NCI-H82 treated with DMSO at 0.1 percent for 48 hours (cell line): ENCODE results near the gene SERP2.

ENCODE experiments used
- DNase-seq: peaks from one replicate; lab custom pipeline; 2025; ENCODE audit not compliant: unreplicated experiment; lab: John Stamatoyannopoulos, UW

SERP2 gene

DNA sequence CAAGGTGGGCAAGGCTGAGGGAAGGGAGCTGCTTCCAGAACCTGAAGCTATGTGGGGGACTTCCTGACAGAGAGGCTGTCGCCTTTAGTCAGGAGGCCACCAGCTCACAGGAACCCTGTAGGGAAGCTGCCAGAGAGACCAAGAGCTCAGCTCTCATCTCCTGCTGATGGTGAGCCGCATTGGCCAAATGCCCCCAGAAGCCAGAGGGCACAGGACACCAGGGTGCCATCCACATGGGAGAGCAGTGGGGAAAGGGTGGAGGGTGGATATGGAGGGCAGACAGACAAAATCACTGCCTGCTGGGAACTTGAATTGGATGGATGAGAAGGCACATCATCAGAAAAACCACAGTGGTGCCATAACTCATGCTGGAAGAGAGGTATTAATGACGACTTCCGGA lies 36.0 kb downstream of the SERP2 start:
- no peak for DNase-seq

DNA sequence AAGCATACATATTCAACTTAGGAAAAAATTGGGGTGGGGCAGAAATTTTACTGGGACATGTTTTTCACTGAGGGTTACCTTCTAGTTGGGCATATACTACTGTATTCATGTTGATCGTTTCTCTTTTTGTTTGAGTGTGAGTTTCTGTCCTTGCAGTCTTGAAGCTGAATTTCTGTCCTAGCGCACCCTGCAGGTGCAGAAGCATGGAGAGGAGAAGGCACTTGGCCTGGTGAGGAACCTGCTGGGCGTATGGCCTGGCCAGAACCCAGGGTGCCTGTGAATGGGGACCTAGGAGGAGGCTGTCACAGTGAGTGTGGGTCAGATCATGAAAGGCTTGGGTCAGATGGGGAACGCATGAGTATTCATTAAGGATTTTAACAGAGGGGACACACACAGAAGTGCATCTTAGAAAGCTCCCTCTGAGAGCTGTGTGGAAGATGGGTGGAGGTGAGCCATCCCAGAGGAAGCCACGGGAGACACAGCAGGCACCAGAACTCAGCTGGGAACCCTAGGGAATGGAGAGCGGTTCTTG lies 36.8 kb downstream of the SERP2 start:
- DNase-seq: no peak

DNA sequence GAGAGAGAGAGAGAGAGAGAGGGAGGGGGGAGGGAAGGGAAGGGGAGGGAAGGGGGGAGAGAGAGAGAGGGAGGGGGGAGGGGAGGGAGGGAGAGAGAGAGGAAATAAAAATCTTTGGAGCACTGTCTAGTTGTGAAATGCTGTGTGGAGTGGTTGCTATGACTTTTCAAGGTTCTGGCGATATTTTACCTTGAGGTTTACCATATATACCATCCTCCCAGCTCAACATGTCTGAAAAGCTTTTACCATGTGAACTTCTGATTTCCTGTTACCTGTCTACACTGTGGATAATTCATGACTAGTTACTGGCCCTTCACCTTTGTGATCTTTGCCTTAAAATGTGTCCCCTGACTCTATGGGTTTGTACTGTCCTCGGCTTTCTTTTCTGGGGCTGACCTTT lies 38.2 kb downstream of the SERP2 start:
- DNase-seq: no peak

DNA sequence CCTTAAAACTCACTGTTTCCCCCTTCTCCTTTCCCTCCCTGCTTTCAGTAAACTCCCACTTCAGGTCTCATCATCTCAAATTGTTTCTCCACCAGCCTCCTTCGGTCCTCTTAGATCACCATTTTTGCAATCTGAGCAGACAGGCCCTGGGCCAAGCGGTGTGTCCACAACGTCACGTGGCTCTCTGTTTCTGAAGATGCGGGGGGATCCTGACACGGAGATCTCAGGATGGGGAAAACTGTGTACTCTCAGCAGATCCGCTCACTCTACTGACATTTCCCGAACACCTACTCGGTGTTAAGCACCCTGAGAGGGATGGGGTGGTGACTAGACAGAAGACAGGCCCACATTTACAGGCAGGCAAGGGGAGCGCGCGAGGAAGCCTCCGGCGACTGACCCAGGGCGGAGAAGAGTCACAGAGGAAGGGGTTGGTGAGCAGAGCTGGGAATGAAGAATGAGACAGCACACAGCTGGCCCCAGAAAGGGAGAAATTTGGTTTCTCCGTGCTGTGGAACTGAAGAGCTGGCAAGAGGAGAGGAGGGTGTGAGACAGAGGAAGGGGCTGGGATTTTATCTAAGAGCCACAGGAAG lies 38.8 kb downstream of the SERP2 start:
- DNase-seq: no peak

DNA sequence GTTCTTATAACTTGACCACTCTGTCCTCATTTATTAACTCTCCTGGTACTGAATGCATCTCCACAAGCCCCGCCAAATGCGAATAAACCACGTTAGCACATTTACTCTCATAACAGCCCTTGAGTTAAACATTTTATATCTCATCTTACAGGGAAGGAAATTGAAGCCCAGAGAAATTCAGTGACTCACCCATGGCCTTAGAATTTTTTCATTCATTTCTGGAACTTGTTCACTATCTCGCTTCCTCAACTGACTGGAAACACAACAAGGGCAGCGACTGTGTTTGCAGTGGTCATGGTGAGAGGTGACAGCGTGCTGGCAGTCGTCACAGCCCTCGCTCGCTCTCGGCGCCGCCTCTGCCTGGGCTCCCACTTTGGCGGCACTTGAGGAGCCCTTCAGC lies 39.5 kb downstream of the SERP2 start:
- no peak for DNase-seq

DNA sequence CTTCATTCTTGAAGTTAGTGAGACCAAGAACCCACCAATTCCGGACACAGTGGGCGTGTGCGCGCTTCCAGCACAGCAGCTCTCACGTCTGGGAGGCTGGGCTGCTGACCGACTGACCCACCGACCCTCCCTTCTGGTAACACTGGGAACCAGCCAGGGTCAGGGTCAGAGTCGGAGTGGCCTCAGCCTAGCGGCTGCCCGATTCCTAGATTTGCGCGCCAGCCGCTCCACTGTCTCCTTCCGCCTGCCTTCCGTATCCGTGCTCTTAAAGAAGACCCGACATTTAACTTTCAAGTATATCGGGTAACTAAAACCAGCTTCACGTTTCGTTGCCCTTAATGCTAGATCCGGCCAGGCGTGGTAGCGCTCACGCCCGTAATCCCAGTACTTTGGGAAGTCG lies 41.1 kb downstream of the SERP2 start:
- no peak for DNase-seq

DNA sequence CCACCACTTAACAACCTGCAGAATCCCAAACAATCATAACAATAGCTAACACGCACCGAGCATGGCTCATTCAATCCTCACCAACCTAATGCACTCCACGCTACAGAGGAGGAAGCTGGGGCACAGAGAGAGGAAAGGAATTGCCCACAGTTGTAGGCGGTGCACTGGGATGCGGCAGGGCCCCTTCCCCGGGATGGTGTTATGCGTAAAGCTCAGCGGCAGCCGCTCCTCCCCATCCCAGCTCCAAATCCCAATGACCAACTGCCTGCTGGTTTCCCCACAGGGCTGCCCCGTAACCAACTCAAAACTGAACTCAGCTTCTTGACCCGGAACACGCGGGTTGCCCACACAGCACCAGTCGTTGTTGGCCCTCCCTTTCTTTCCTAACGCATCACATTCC lies 42.2 kb downstream of the SERP2 start:
- DNase-seq: no peak

DNA sequence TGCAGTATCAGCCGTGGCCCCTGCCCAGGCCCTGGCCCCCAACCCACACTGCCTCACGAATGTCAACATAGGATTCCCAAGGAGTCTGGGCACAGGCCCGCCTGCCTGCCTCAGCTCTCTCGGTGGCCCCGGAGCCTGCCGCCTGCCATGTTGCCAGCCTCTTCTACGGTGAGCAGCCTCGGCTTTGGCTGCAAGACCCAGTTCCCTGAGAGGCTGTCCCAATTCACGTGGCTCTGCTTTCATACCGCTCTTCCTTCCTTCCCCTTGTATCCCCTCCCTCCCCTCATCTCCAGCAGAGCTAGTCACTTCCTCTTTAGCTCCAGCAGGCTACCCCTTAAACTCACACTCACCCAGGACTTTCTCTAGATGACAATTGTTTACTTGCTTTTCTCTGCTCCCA lies 42.7 kb downstream of the SERP2 start:
- DNase-seq: no peak

DNA sequence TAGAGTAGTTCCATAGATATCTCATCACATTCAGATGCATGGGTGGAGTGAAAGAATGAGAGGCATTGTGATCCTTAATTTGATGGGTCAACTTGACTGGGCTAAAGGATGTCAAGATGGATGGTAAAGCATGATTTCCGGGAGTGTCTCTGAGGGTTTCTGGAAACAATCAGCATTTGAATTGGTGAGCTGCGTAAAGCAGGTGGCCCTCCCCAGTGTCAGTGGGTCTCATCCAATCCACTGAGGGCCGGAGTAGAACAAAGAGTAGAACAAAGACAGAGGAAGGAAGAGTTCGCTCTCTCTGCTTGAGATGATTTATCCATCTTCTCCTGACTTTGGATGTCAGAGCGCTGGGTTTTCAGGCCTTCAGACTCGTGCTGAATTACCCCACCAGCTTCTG lies 43.1 kb downstream of the SERP2 start:
- DNase-seq: no peak

DNA sequence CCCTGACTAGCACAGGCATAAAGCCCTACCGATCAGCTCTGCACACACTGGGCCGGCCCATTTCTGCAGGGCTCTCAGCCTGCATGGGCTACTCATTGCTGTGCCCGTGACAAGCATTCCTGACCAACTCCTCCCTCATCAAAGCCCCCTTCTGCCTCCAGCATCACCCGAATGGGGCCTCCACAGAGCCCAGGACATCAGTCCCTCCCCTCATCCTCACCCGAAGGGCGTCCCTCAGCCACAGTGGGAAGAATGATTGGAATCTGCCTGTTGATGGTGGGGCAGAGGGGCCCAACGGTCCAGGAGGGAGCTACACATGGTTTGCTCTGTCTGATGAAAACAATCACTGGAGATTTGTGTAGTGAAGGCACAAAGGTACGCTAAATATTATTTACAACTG lies 43.8 kb downstream of the SERP2 start:
- no peak for DNase-seq

DNA sequence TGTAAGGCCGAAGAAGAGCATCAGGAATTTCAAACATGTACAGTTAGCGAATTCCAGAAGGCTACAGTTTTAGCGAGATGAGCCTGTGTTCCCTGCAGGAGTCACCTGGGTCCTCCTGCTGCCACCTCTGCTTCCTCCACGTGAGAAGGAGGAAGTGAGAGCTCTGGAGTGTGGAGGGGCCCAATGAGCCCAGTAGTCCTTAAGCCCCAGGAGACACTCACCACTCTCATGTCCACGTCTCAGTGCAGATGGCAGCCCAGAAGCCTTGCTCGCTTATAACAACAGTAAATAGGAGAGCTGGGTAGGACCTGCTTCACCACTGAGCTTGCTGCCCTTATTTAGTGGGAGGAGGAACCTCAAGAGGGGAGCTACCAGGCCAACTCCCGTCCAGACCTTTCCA lies 44.3 kb downstream of the SERP2 start:
- no peak for DNase-seq

DNA sequence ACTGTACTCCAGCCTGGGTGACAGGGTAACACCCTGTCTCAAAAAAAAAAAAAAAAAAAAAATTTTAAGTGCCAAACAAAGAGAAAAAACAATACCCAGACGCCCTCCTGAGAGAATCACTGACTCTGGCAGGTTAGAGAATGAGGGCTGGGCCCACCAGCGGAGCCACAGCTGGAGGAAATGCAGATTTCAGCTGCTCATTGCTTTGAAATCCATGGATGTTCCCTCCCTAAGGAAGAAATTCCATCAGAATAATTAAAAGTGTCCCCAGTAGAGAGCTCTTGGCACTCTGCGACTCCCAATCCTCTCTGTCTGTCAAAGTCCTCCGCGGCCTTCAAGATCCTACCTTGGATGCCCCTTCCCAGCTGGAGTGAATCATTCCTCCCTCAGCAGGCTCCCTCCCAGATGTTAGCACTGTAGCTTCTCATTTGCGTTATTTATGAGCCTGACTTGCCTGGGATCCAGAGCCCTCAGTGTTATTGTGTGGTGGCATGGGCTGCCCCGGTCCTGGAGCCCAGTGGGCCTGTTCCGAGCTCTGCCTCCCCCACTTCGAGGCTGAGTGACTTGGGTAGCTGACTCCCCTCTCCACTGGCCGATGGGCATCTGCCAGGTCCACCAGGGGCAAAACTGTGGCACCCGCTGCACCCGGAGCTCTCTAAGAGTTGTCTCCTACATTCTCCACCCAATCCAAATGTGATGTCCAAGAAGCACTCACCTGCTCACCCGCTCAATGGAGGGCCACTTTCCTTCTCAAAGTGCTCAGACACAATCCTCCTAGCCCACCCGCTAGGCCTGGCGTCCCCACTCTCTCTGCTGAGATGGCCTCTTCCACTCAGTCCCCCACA lies 47.0 kb downstream of the SERP2 start:
- no peak for DNase-seq

DNA sequence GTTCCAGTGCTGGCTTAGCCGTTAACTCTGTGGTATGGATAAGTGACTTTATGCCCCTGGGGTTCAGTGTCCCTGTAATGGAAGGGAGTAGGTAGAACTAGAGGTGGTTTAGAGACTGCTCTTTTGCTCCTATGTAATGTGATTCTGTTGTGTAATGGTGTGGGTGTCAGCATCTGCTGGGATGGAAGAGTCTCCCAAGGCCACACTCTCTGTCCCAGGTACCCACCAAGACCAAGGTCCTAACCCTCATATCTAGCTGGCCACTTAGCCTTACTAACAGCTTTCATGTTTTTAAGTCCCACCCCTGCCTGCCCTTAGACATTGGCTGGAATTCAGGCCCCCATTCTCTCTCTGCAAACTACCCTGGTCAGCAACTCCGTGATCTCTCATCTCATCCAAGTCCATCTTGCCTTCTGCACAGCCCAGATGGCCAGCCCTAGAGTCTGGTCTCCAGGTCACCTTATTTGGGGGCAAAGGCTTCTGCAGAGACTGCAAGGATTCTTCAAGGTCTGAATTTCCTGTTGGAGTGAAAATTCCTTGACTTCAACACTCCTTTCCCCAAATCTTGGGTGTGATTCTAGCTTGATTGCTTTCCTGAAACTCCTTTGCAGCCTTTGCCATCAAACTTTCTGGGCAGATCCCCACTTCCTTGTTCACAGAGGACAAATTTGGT lies 48.4 kb downstream of the SERP2 start:
- no peak for DNase-seq

DNA sequence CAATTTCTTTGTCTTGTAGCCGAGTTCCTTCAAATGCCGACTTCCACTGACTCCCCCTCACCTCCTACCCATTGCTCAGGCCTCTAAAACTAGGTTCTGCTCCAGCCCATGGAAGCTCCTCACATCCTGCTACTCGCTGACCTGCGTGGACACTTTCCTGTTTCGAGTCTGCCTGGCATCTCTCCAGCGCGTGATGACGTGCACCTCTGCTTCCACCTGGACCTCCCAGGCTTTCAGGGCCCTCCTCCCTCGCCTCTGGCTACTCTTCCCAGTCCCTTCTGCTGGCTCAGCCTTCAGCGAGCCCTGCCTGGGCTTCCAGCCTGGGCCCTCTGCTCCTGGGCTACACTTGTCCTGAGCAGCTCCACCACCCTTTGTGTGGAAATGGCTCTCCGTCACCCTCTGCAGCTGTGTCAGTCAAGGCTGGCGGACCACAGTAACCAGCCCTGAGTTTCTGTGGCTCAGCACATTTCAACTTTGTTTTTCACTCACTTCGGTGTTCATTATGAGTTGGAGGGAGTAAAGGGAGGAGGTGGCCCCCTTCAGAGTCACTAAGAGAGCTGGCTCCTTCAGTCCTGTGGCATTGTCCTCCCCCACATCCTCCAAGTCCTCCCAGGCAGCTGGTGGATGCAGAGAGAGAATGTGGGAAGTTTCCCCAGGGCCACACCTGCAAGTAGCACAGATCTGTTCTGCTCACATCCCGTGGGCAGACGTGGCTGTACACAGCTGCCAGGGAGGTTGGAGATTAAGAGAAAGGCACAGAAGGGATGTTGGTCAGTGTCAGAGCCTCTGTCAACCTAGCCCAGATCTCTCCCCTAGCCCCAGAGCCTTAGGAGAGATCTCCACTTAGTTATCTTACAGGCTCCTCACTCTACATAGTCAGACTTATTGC lies 49.4 kb downstream of the SERP2 start:
- no peak for DNase-seq

DNA sequence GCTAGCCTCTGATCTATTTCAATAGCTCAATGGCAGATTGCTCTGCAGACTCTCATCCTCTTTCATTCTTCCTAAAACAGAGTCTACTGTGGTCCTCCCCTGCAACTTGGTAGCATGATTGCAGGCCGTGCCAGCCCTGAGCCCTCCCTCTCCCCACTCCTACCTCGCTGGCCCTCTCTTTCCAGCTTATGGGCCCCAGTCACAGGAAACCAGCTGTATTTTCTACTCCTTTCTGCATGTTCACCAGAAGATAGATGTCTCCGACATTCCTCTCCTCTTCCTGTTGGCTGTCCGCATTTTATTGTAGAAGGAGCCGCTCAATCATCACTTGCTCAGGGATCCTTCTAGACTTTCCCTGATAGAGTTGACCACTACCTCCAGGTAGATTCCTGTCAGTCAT lies 50.2 kb downstream of the SERP2 start:
- DNase-seq: no peak

DNA sequence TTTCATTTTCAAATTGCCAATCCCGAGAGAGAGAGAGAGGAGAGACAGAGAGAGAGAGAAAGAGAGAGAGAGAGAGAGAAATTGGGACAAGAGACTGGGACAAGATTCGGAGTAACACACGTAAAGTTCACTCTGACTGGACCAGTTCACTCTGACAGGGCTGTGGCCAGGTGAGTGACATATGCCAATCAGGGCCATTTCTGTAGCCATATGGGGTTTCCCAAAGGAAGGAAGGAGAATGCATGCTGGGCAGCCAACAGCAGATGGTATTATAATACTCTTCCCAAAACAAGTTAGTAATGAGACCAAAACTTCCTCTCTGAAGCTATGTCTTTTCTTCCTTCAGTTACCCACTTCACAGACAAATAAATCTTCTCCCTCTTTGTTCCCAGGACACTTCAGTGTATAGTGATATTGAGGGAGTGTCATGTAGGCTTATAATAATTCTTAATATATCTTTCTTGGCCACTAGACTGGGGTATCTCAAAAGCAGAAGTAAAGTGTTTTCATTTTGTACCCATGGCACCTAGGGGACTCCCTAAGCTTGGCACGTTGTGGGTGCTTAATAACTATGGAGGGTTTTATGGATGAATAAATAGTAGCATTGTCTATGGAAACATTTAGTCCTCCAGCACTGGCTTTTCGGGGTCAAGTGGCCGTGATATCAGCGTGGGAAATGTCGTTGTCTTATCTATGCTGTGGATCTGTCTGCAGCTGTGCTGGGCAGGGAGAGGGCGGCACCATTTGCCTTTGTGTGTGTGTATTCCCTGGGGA lies 51.6 kb downstream of the SERP2 start:
- no peak for DNase-seq

DNA sequence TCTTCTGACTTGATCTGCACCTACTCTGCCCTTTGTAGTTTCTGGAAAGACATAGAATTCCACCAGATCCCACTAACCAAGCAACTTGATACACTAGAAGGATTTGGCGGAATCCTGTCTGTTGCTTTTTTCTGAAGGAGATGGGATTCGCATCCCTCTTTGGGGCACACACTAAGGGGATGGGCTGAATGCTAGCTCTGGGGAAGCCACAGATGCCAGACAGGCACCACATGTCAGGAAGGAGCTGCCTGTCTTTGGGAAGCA lies 52.1 kb downstream of the SERP2 start:
- DNase-seq: no peak

DNA sequence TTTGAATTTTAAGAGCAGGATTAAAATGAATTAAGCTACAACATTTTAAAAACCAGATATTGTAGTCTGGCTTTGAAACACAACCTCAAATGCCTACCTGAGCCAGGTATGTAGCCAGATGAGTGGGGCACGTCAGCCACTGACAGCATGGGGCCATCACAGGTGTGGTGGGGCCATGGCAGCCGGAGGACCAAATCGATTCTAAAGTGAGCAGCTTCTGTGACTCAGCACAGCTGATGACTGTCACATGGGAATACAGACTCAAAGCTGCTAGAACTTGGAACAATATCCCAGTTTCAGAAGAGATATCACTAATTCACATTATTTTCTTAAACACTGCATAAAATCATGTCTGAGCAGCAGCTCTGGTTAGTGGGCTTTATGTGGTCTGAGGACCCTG lies 52.8 kb downstream of the SERP2 start:
- DNase-seq: no peak

DNA sequence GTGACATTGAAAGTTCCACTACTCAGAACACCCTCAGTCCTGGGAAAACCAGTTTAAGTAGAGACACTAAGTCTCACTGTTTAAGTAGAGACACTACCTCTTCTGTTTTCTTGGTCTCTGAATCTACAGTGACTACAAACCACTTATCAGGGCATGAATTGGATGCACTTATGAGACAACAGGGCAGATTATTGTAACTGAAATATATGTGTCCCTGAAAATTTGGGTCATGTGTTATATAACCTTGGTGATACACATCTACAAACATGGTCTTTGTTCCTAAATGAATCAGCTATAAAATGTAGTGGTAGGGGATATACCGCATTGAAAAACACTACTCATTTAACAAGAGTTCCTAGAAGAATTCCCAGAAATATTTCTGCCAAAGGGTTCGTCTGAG lies 55.7 kb downstream of the SERP2 start:
- no peak for DNase-seq

DNA sequence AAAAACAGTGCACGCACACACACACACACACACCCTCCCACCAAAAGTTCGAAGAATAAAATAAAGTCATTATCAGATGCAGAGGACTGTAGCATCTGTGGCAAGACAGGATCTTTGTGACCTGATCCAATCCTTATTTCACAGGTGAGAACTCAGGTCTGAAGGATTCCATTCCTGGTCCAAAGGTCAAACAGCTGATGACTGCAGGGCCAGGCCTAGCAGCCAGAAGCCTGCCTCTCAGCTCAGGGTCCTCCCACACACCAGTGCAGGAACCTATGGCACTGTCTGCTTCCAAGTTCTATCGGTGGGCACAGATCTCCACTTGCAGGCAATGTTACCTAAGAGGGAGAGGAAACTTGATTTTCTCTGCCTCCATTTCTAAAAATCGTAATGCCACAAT lies 57.5 kb downstream of the SERP2 start:
- no peak for DNase-seq

DNA sequence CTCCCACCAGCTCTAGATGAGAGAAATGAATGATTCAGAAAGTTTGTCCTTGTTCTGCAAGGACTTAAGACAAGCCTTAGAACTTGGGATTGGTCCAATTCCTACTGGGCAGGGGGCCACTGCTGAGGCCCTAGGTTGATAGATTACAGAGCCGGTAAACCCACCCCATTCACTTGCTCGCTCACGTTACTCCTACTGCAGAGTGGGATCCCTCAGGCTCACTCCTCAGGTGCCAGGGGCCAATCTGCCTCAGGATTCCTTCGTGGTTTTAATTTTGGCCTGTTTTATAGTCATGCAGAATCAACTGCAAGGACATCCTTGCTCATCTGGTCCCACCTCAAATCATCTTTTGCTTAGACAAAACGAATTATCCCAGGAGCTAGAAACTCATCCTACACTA lies 59.0 kb downstream of the SERP2 start:
- DNase-seq: no peak
